ENCODE measurements around the gene MTCP1.

MTCP1 gene

GRCh38 chrX:155094468-155095061 is 23.6 kb upstream of the MTCP1 start:
- DNase-seq (ENCODE audit: low read depth) = no peak
- peak; percentile 47 for TF ChIP-seq CTCF (IDR thresholded peaks at IDR 0.05; ENCODE audit: control insufficient read depth, insufficient read depth, low read depth, low read length, missing control alignments)

GRCh38 chrX:155086961-155087735 is 16.2 kb upstream of the MTCP1 start:
- TF ChIP-seq CTCF (IDR thresholded peaks at IDR 0.05; ENCODE audit: control insufficient read depth, insufficient read depth, low read depth, low read length, missing control alignments) = no peak
- DNase-seq (ENCODE audit: low read depth) = no peak

More at GRCh38 chrX:155094468-155095061, 23.6 kb upstream of the MTCP1 start:
- no peak overlapping the region for H3K4me3 ChIP-seq (ENCODE audit: control insufficient read depth, low read depth, low read length)

GRCh38 chrX:155086202-155086840 is 15.4 kb upstream of the MTCP1 start:
- DNase-seq (ENCODE audit: low read depth) = no peak
- no peak overlapping the region for H3K4me3 ChIP-seq (ENCODE audit: control insufficient read depth, low read depth, low read length)
- TF ChIP-seq CTCF (IDR thresholded peaks at IDR 0.05; ENCODE audit: control insufficient read depth, insufficient read depth, low read depth, low read length, missing control alignments) = peak; percentile 59

More at GRCh38 chrX:155086961-155087735, 16.2 kb upstream of the MTCP1 start:
- H3K4me3 ChIP-seq (ENCODE audit: control insufficient read depth, low read depth, low read length) = no peak overlapping the region

GRCh38 chrX:155071694-155072280 is 851 bp upstream of the MTCP1 start:
- no peak for DNase-seq (ENCODE audit: low read depth)
- H3K4me3 ChIP-seq (ENCODE audit: control insufficient read depth, low read depth, low read length) = peak overlapping the region; percentile 79
- TF ChIP-seq CTCF (IDR thresholded peaks at IDR 0.05; ENCODE audit: control insufficient read depth, insufficient read depth, low read depth, low read length, missing control alignments) = no peak

GRCh38 chrX:155070663-155070974 is 317 bp downstream of the MTCP1 start:
- H3K4me3 ChIP-seq (ENCODE audit: control insufficient read depth, low read depth, low read length) = peak overlapping the region; percentile 62
- no peak for DNase-seq (ENCODE audit: low read depth)
- no peak for TF ChIP-seq CTCF (IDR thresholded peaks at IDR 0.05; ENCODE audit: control insufficient read depth, insufficient read depth, low read depth, low read length, missing control alignments)

GRCh38 chrX:155070038-155070437 is 898 bp downstream of the MTCP1 start:
- no peak for TF ChIP-seq CTCF (IDR thresholded peaks at IDR 0.05; ENCODE audit: control insufficient read depth, insufficient read depth, low read depth, low read length, missing control alignments)

More at GRCh38 chrX:155070038-155070437, 898 bp downstream of the MTCP1 start:
- no peak for DNase-seq (ENCODE audit: low read depth)
- H3K4me3 ChIP-seq (ENCODE audit: control insufficient read depth, low read depth, low read length) = peak overlapping the region; percentile 62

All from AG09309 (cell line).